D721Med (cell line): Measurements from ENCODE around the gene URB2.

Source experiments
- DNase-seq: peaks from one replicate; pipeline ENCODE4 v3.0.0; 2011; ENCODE audit warnings: low spot score; ENCODE audit not compliant: insufficient read length
- FAIRE-seq: peaks from 2 replicates; lab custom pipeline; 2011; peaks lifted over from hg19 to GRCh38; lab: Jason Lieb, UNC
- CTCF ChIP-seq: IDR thresholded peaks from 2 replicates; pipeline ENCODE4 v1.5.1; 2012; ENCODE audit warnings: mild to moderate bottlenecking, control low read depth; ENCODE audit not compliant: insufficient read depth; ENCODE audit errors: missing control alignments

The URB2 gene

GRCh38 chr1:229599218-229599954, 26.7 kb upstream of the URB2 start:
- no peak for TF ChIP-seq CTCF
- FAIRE-seq (peak; percentile 80), DNase-seq (no peak)

GRCh38 chr1:229600229-229600628, 25.8 kb upstream of the URB2 start:
- FAIRE-seq (peak; percentile 69), DNase-seq (no peak)
- TF ChIP-seq CTCF = no peak

- peak; percentile 66 for FAIRE-seq
These were observed 22.6 kb upstream of the URB2 start for GRCh38 chr1:229603371-229604005.

GRCh38 chr1:229607370-229607769, 18.7 kb upstream of the URB2 start:
- FAIRE-seq = peak; percentile 16
- no peak for DNase-seq
- TF ChIP-seq CTCF = no peak

More at GRCh38 chr1:229603371-229604005, 22.6 kb upstream of the URB2 start:
- TF ChIP-seq CTCF = no peak
- no peak for DNase-seq

- FAIRE-seq (no peak), DNase-seq (no peak)
- no peak for TF ChIP-seq CTCF
These were observed 17.5 kb upstream of the URB2 start for GRCh38 chr1:229608590-229608989.

- no peak for DNase-seq
- FAIRE-seq = no peak
- TF ChIP-seq CTCF = no peak
These were observed 12.1 kb upstream of the URB2 start for GRCh38 chr1:229613938-229614337.

- FAIRE-seq = no peak
- no peak for TF ChIP-seq CTCF
- DNase-seq = no peak
These were observed 11.3 kb upstream of the URB2 start for GRCh38 chr1:229614701-229615100.
